Mesenchymal stem cell (in vitro differentiated cells and primary cell): Measurements from ENCODE around the gene KRT31.
A peak's percentile ranks its signal among the peaks of the same experiment; 100 is the strongest.
"Not testable (repeated sequence)": the region's sequence is repeated elsewhere in the genome, so short reads cannot be mapped to it uniquely, and the experiment has no call there.

ENCODE experiments used
- DNase-seq: peaks from one replicate; pipeline ENCODE4 v3.0.0-alpha.2; 2013
- H2AFZ ChIP-seq: one replicate; pipeline ENCODE4 v1.6.1; 2013; ENCODE audit warnings: low read depth, mild to moderate bottlenecking, control low read depth, inconsistent platforms, low read length, moderate library complexity
- H2AK5ac ChIP-seq: 2 replicates; pipeline ENCODE4 v1.6.1; 2013; ENCODE audit warnings: low read length, moderate library complexity, mild to moderate bottlenecking, inconsistent platforms; ENCODE audit not compliant: severe bottlenecking
- H2BK120ac ChIP-seq: one replicate; pipeline ENCODE4 v1.6.1; 2013; ENCODE audit warnings: low read depth, mild to moderate bottlenecking, inconsistent platforms, low read length, moderate library complexity
- H2BK12ac ChIP-seq, 2 experiments: one replicate each; pipeline ENCODE4 v1.6.1; 2013; ENCODE audit warnings: inconsistent platforms in 2 of 2, low read length in 2 of 2, mild to moderate bottlenecking in 2 of 2, moderate library complexity in 2 of 2, control low read depth in 1 of 2
- H2BK15ac ChIP-seq: one replicate; pipeline ENCODE4 v1.6.1; 2013; ENCODE audit warnings: mild to moderate bottlenecking, low read depth, inconsistent platforms; ENCODE audit not compliant: poor library complexity, severe bottlenecking
- H2BK5ac ChIP-seq: 2 replicates; pipeline ENCODE4 v1.6.1; 2013; ENCODE audit warnings: low read depth, mild to moderate bottlenecking, low read length, control low read depth, inconsistent platforms; ENCODE audit not compliant: poor library complexity, severe bottlenecking
- H3K14ac ChIP-seq, 2 experiments: one replicate each; pipeline ENCODE4 v1.6.1; 2013; ENCODE audit warnings: inconsistent platforms in 2 of 2, low read length in 2 of 2, control low read depth in 1 of 2, mild to moderate bottlenecking in 1 of 2, moderate library complexity in 1 of 2
- H3K18ac ChIP-seq, 2 experiments: one replicate each; pipeline ENCODE4 v1.6.1; 2013; ENCODE audit warnings: inconsistent platforms in 2 of 2, low read length in 2 of 2, control low read depth in 1 of 2, low read depth in 1 of 2, mild to moderate bottlenecking in 1 of 2
- H3K23ac ChIP-seq, 2 experiments: one replicate each; pipeline ENCODE4 v1.6.1; 2013; ENCODE audit warnings: inconsistent platforms in 2 of 2, low read length in 2 of 2, mild to moderate bottlenecking in 2 of 2, moderate library complexity in 2 of 2, control low read depth in 1 of 2
- H3K27ac ChIP-seq: 2 replicates; pipeline ENCODE4 v1.5.1; 2013; ENCODE audit warnings: mild to moderate bottlenecking, moderate library complexity, low read length, control low read depth, inconsistent platforms; ENCODE audit not compliant: poor library complexity, severe bottlenecking
- H3K27me3 ChIP-seq, 2 experiments: 2 replicates each; pipeline versions ENCODE4 v1.6.1 to v1.7.0; 2013; ENCODE audit warnings: low read length in 2 of 2, mild to moderate bottlenecking in 2 of 2, moderate library complexity in 2 of 2, control low read depth in 1 of 2, inconsistent platforms in 1 of 2; ENCODE audit not compliant: control insufficient read depth in 1 of 2, insufficient read depth in 1 of 2
- H3K36me3 ChIP-seq, 2 experiments: 2 replicates each; pipeline versions ENCODE4 v1.6.1 to v1.7.0; 2013; ENCODE audit warnings: low read length in 2 of 2, control low read depth in 1 of 2, inconsistent platforms in 1 of 2, low read depth in 1 of 2, mild to moderate bottlenecking in 1 of 2; ENCODE audit not compliant: insufficient read depth in 2 of 2, control insufficient read depth in 1 of 2
- H3K4ac ChIP-seq, 2 experiments: one replicate each; pipeline ENCODE4 v1.6.1; 2013; ENCODE audit warnings: inconsistent platforms in 2 of 2, low read length in 2 of 2, mild to moderate bottlenecking in 2 of 2, moderate library complexity in 2 of 2, control low read depth in 1 of 2, low read depth in 1 of 2
- H3K4me1 ChIP-seq: 2 replicates; pipeline ENCODE4 v1.6.1; 2013; ENCODE audit warnings: low read depth, low read length, control low read depth; ENCODE audit not compliant: control insufficient read depth, insufficient read depth
- H3K4me2 ChIP-seq: 2 replicates; pipeline ENCODE4 v1.6.1; 2013; ENCODE audit warnings: low read length, mild to moderate bottlenecking, inconsistent platforms; ENCODE audit not compliant: poor library complexity, severe bottlenecking
- H3K4me3 ChIP-seq, 2 experiments: 2 replicates each; pipeline versions ENCODE4 v1.5.1 to v1.7.0; 2013; ENCODE audit warnings: low read length in 2 of 2, mild to moderate bottlenecking in 2 of 2, control low read depth in 1 of 2, low read depth in 1 of 2; ENCODE audit not compliant: insufficient read depth in 1 of 2
- H3K79me1 ChIP-seq: replicated peaks from 2 replicates; pipeline ENCODE4 v1.6.1; 2013; ENCODE audit warnings: mild to moderate bottlenecking, control low read depth, low read length, inconsistent platforms; ENCODE audit not compliant: poor library complexity, severe bottlenecking
- H3K9ac ChIP-seq: 2 replicates; pipeline ENCODE4 v1.7.0; 2013; ENCODE audit warnings: mild to moderate bottlenecking, low read length, moderate library complexity
- H3K9me3 ChIP-seq: 2 replicates; pipeline ENCODE4 v1.7.0; 2013; ENCODE audit warnings: mild to moderate bottlenecking, low read length; ENCODE audit not compliant: control insufficient read depth
- H4K8ac ChIP-seq: one replicate; pipeline ENCODE4 v1.6.1; 2013; ENCODE audit warnings: inconsistent platforms, mild to moderate bottlenecking, low read length, moderate library complexity
- H4K91ac ChIP-seq: one replicate; pipeline ENCODE4 v1.6.1; 2013; ENCODE audit warnings: mild to moderate bottlenecking, low read length, inconsistent platforms
- WGBS: methylation state at CpG from one replicate; pipeline ENCODE4 v1.1.7; 2013; ENCODE audit warnings: mixed read lengths; 5-methylcytosine and 5-hydroxymethylcytosine counted together

KRT31 gene

DNA sequence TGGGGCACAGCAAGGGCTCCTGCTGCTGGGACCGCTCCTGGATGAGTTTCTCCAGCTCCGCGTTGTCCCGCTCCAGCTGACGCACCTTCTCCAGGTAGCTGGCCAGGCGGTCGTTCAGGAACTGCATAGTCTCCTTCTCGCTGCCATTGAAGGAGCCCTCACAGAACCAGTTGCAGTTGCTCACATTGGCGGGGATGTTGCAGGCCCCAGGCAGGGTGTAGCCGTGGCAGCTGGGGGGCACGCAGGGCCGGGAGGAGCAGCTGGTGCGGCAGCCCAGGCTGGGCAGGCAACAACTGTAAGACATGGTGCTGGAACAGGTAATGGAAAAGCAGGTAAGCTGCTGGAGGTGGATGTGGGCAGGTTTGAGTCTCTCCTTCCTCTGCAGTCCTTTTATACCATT lies 15.5 kb downstream of the KRT31 start, which contains the start of gene KRT34:
Gene KRT34, minus strand, starts transcription at position 364 of the 400 bp plus-strand sequence. Its CDS starts 60 bp downstream, at position 304.
- H3K4me1 ChIP-seq, H2BK120ac ChIP-seq, H3K9me3 ChIP-seq, H3K4me3 ChIP-seq, H3K36me3 ChIP-seq, H3K27ac ChIP-seq, H3K14ac ChIP-seq, DNase-seq, H3K79me1 ChIP-seq, H2AFZ ChIP-seq, H2BK15ac ChIP-seq, H3K9ac ChIP-seq, H4K91ac ChIP-seq, H3K4me2 ChIP-seq, H4K8ac ChIP-seq, H3K18ac ChIP-seq, H3K27me3 ChIP-seq, H3K23ac ChIP-seq, H2BK5ac ChIP-seq, H3K4ac ChIP-seq: not testable (repeated sequence)
- WGBS = 96% methylated on average over 13 of the region's 13 CpGs
- Histone ChIP-seq H2BK12ac (peak within 1 kb of the TSS in 1 of 2 experiments; percentile 43), H2AK5ac (peak within 1 kb of the TSS; percentile 8)

DNA sequence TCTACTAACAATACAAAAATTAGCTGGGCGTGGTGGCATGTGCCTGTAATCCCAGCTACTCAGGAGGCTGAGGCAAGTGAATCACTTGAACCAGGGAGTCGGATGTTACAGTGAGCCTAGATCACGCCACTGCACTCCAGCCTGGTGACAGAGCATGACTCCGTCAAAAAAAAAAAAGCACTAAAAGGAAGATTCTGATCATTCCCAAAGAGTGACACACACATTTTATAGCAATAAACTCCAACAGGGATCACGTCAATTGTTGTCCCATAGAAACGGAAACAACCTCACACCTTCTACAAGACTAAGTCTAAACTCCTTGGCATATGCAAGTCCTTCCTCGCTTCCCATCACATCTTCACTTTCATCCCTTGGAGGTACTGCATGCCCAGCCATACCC lies 17.3 kb downstream of the KRT31 start:
- not testable (repeated sequence) for H3K4me3 ChIP-seq, H2AFZ ChIP-seq, H2BK5ac ChIP-seq, H2BK12ac ChIP-seq, H3K23ac ChIP-seq, H3K4me1 ChIP-seq, H3K18ac ChIP-seq, H3K14ac ChIP-seq, H2AK5ac ChIP-seq, H2BK120ac ChIP-seq, H3K36me3 ChIP-seq, H3K27ac ChIP-seq, H3K4ac ChIP-seq, H3K27me3 ChIP-seq, H3K9me3 ChIP-seq, H4K8ac ChIP-seq, H3K79me1 ChIP-seq, H3K9ac ChIP-seq, H2BK15ac ChIP-seq, H3K4me2 ChIP-seq, H4K91ac ChIP-seq
- peak; percentile 90 for DNase-seq
- WGBS = 25% methylated on average over 7 of the region's 7 CpGs

DNA sequence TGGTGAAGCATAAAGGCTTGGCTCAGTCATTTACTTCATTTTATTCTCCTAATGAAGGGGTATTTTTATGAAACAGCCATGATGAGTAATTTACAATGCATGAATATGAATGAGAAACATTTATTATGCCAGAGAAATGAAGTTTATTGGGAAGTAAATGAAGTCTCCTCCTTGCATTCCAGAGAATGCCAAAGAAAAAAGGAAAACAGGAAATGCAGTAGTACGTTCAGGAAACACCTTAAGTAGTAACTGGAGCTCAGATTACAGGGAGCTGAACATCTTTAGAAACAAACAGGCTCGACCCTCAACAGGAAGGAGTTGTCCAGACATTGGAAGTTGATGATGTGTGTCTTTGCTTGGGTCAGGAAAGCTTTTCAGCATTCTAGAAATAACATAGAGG lies 19.9 kb downstream of the KRT31 start:
- peaks cover 0 to 19% of the 10 kb centered on the region in 2 experiments for H3K27me3 ChIP-seq
- no peak overlapping the region for H3K4me2 ChIP-seq
- H2BK12ac ChIP-seq = no peak overlapping the region
- no peak overlapping the region for H3K18ac ChIP-seq
- H2AFZ ChIP-seq = no peak overlapping the region
- no peak overlapping the region for H2BK15ac ChIP-seq
- no peak overlapping the region for H4K8ac ChIP-seq
- whole genome bisulfite sequencing = 29% methylated on average over 2 of the region's 2 CpGs
- H2BK5ac ChIP-seq = no peak overlapping the region
- no peak overlapping the region for H3K4me3 ChIP-seq
- no peak overlapping the region for H3K14ac ChIP-seq
- no peak for DNase-seq
- no peak overlapping the region for H2BK120ac ChIP-seq
- H4K91ac ChIP-seq = no peak overlapping the region
- peaks cover 19% of the 10 kb centered on the region for H3K9me3 ChIP-seq
- no peaks in the 10 kb centered on the region for H3K36me3 ChIP-seq
- no peak overlapping the region for H3K9ac ChIP-seq
- no peaks in the 10 kb centered on the region for H3K79me1 ChIP-seq
- no peak overlapping the region for H3K23ac ChIP-seq
- no peak overlapping the region for H3K27ac ChIP-seq
- no peak overlapping the region for H2AK5ac ChIP-seq
- no peak overlapping the region for H3K4ac ChIP-seq
- H3K4me1 ChIP-seq = peaks cover 6% of the 10 kb centered on the region

DNA sequence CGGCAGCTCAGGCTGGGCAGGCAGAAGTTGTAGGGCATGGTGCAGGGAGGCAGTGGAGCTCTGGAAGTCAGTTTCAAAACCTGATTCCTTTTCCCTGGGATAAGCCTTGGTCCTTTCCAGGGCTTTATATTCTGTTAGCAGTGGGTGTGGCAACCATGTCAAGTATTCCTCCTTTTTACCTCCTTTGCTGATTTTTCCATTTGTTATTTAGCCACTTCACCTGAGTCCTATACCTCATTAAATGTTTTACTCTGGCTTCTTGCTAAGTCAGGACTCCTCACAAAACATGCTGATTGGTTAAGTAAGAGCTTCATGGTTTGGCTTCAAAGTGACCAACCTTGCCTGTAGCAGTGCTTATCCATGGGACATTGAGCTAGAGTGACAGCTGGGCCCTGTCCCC lies 27.7 kb downstream of the KRT31 start, which contains the start of gene KRT33B:
Gene KRT33B, minus strand, starts transcription at position 101 of the 400 bp plus-strand sequence. Its CDS starts 63 bp downstream, at position 38.
- H2BK5ac ChIP-seq = no peak within 1 kb of the TSS
- WGBS = 100% methylated on average over 1 of the region's 1 CpG
- peaks cover 14% of the 10 kb centered on the region for H3K9me3 ChIP-seq
- no peak within 1 kb of the TSS for H3K4me3 ChIP-seq
- no peak within 1 kb of the TSS for H2BK15ac ChIP-seq
- H3K9ac ChIP-seq = no peak within 1 kb of the TSS
- no peak within 1 kb of the TSS for H4K91ac ChIP-seq
- H4K8ac ChIP-seq = no peak within 1 kb of the TSS
- H3K36me3 ChIP-seq = no peaks in the 10 kb centered on the region
- peaks cover 0 to 19% of the 10 kb centered on the region in 2 experiments for H3K27me3 ChIP-seq
- H2AK5ac ChIP-seq = peak within 1 kb of the TSS; percentile 64
- no peak within 1 kb of the TSS for H3K4ac ChIP-seq
- H3K18ac ChIP-seq = no peak within 1 kb of the TSS
- no peak for DNase-seq
- H3K23ac ChIP-seq = no peak within 1 kb of the TSS
- H3K27ac ChIP-seq = no peak within 1 kb of the TSS
- H3K14ac ChIP-seq = peak within 1 kb of the TSS in 1 of 2 experiments; percentile 77
- no peak within 1 kb of the TSS for H3K4me2 ChIP-seq
- H3K4me1 ChIP-seq = peaks cover 3% of the 10 kb centered on the region
- no peak within 1 kb of the TSS for H2BK120ac ChIP-seq
- H2BK12ac ChIP-seq = peak within 1 kb of the TSS in 1 of 2 experiments; percentile 55
- no peaks in the 10 kb centered on the region for H3K79me1 ChIP-seq
- no peak within 1 kb of the TSS for H2AFZ ChIP-seq
